HUES64 (cell line): Measurements from ENCODE around the gene ASCL4.

ENCODE experiments used
- H3K27ac ChIP-seq: 2 replicates; pipeline ENCODE4 v1.7.0; 2013; ENCODE audit warnings: low read depth, low read length, inconsistent platforms
- H3K27me3 ChIP-seq: 2 replicates; pipeline ENCODE4 v1.6.1; 2013; ENCODE audit warnings: mild to moderate bottlenecking, low read length; ENCODE audit not compliant: insufficient read depth
- H3K36me3 ChIP-seq: 2 replicates; pipeline ENCODE4 v1.6.1; 2013; ENCODE audit warnings: mild to moderate bottlenecking, low read length; ENCODE audit not compliant: insufficient read depth
- H3K4me1 ChIP-seq: 2 replicates; pipeline ENCODE4 v1.6.1; 2013; ENCODE audit warnings: mild to moderate bottlenecking, low read length, moderate library complexity; ENCODE audit not compliant: insufficient read depth
- H3K4me3 ChIP-seq: 2 replicates; pipeline ENCODE4 v1.5.1; 2013; ENCODE audit warnings: mild to moderate bottlenecking, low read length, moderate library complexity
- H3K9ac ChIP-seq: 2 replicates; pipeline ENCODE4 v1.6.1; 2013; ENCODE audit warnings: mild to moderate bottlenecking, low read depth, low read length
- H3K9me3 ChIP-seq: 2 replicates; pipeline ENCODE4 v1.6.1; 2013; ENCODE audit warnings: low read depth, low read length; ENCODE audit not compliant: insufficient read depth
- WGBS: fragments of 150-250, 120-280 bp; methylation state at CpG from one replicate; pipeline ENCODE4 v1.1.7; 2013; ENCODE audit warnings: missing lambda C conversion rate; 5-methylcytosine and 5-hydroxymethylcytosine counted together

Gene ASCL4

GRCh38 chr12:107779077-107779831 lies 4.8 kb downstream of the ASCL4 start:
- Histone ChIP-seq H3K36me3 (no peaks in the 10 kb centered on the region), H3K27me3 (peaks cover 51% of the 10 kb centered on the region), H3K9me3 (no peaks in the 10 kb centered on the region), H3K9ac (no peak overlapping the region), H3K4me3 (no peak overlapping the region), H3K27ac (no peak overlapping the region), H3K4me1 (no peaks in the 10 kb centered on the region)
- WGBS: 86% methylated on average over 7 of the region's 7 CpGs

GRCh38 chr12:107780298-107780697 lies 5.8 kb downstream of the ASCL4 start:
- Histone ChIP-seq H3K27ac (no peak overlapping the region), H3K9me3 (no peaks in the 10 kb centered on the region), H3K4me3 (no peak overlapping the region), H3K4me1 (no peaks in the 10 kb centered on the region), H3K9ac (no peak overlapping the region), H3K36me3 (no peaks in the 10 kb centered on the region), H3K27me3 (peaks cover 42% of the 10 kb centered on the region)
- WGBS: 89% methylated on average over 1 of the region's 1 CpG

GRCh38 chr12:107782067-107782466 lies 7.6 kb downstream of the ASCL4 start:
- H3K27ac ChIP-seq: no peak overlapping the region
- no peak overlapping the region for H3K4me3 ChIP-seq
- H3K9ac ChIP-seq: no peak overlapping the region
- no peaks in the 10 kb centered on the region for H3K9me3 ChIP-seq
- H3K27me3 ChIP-seq: peaks cover 24% of the 10 kb centered on the region
- 86% methylated on average over 2 of the region's 2 CpGs for WGBS
- H3K4me1 ChIP-seq: no peaks in the 10 kb centered on the region
- H3K36me3 ChIP-seq: no peaks in the 10 kb centered on the region

- 91% methylated on average over 5 of the region's 6 CpGs for whole genome bisulfite sequencing
- Histone ChIP-seq H3K27ac (no peak overlapping the region), H3K27me3 (0 out of 2 replicates have a peak, but pooled peaks cover 8% of the 10 kb centered on the region), H3K36me3 (no peaks in the 10 kb centered on the region), H3K9me3 (no peaks in the 10 kb centered on the region), H3K9ac (no peak overlapping the region), H3K4me3 (no peak overlapping the region), H3K4me1 (peaks cover 8% of the 10 kb centered on the region; the same call in 1 of the 2 replicates)
These were observed 9.2 kb downstream of the ASCL4 start for GRCh38 chr12:107783406-107784376.

GRCh38 chr12:107788281-107788680 lies 13.8 kb downstream of the ASCL4 start:
- Histone ChIP-seq H3K27ac (no peak overlapping the region), H3K4me1 (peaks cover 8% of the 10 kb centered on the region; the same call in 1 of the 2 replicates), H3K9me3 (peaks cover 13% of the 10 kb centered on the region), H3K9ac (no peak overlapping the region), H3K36me3 (no peaks in the 10 kb centered on the region), H3K4me3 (no peak overlapping the region), H3K27me3 (0 out of 2 replicates have a peak, but pooled peaks cover 5% of the 10 kb centered on the region)
- WGBS: 91% methylated on average over 2 of the region's 2 CpGs

GRCh38 chr12:107788690-107789458 lies 14.4 kb downstream of the ASCL4 start:
- 88% methylated on average over 17 of the region's 17 CpGs for WGBS
- H3K4me3 ChIP-seq: no peak overlapping the region

GRCh38 chr12:107791465-107792089 lies 17.1 kb downstream of the ASCL4 start:
- Histone ChIP-seq H3K27me3 (peaks cover 9% of the 10 kb centered on the region; the same call in 1 of the 2 replicates), H3K4me1 (peaks cover 8% of the 10 kb centered on the region; the same call in 1 of the 2 replicates), H3K36me3 (no peaks in the 10 kb centered on the region), H3K9me3 (peaks cover 13% of the 10 kb centered on the region), H3K27ac (no peak overlapping the region), H3K9ac (no peak overlapping the region), H3K4me3 (no peak overlapping the region)
- 86% methylated on average over 1 of the region's 1 CpG for WGBS

More at GRCh38 chr12:107788690-107789458, 14.4 kb downstream of the ASCL4 start:
- Histone ChIP-seq H3K9me3 (peaks cover 13% of the 10 kb centered on the region), H3K4me1 (peaks cover 8% of the 10 kb centered on the region; the same call in 1 of the 2 replicates), H3K9ac (no peak overlapping the region), H3K27ac (no peak overlapping the region), H3K36me3 (no peaks in the 10 kb centered on the region), H3K27me3 (0 out of 2 replicates have a peak, but pooled peaks cover 5% of the 10 kb centered on the region)

GRCh38 chr12:107794451-107794850 lies 19.9 kb downstream of the ASCL4 start:
- Histone ChIP-seq H3K4me3 (no peak overlapping the region), H3K36me3 (no peaks in the 10 kb centered on the region), H3K9ac (no peak overlapping the region), H3K9me3 (peaks cover 13% of the 10 kb centered on the region), H3K27ac (no peak overlapping the region), H3K27me3 (peaks cover 10% of the 10 kb centered on the region; the same call in 1 of the 2 replicates), H3K4me1 (no peaks in the 10 kb centered on the region)
- WGBS: 78% methylated on average over 2 of the region's 3 CpGs

GRCh38 chr12:107798580-107798979 lies 24.1 kb downstream of the ASCL4 start:
- peaks cover 7% of the 10 kb centered on the region; the same call in 1 of the 2 replicates for H3K4me1 ChIP-seq
- no peak overlapping the region for H3K27ac ChIP-seq
- WGBS: 83% methylated on average over 3 of the region's 3 CpGs
- peaks cover 10% of the 10 kb centered on the region; the same call in 1 of the 2 replicates for H3K27me3 ChIP-seq
- H3K9ac ChIP-seq: no peak overlapping the region
- H3K4me3 ChIP-seq: no peak overlapping the region
- H3K9me3 ChIP-seq: no peaks in the 10 kb centered on the region
- H3K36me3 ChIP-seq: no peaks in the 10 kb centered on the region

GRCh38 chr12:107801150-107801549 lies 26.6 kb downstream of the ASCL4 start:
- no peak overlapping the region for H3K9ac ChIP-seq
- no peaks in the 10 kb centered on the region for H3K36me3 ChIP-seq
- no peaks in the 10 kb centered on the region for H3K9me3 ChIP-seq
- H3K4me3 ChIP-seq: no peak overlapping the region
- peaks cover 7% of the 10 kb centered on the region; the same call in 1 of the 2 replicates for H3K4me1 ChIP-seq
- H3K27me3 ChIP-seq: 0 out of 2 replicates have a peak, but pooled peaks cover 4% of the 10 kb centered on the region
- H3K27ac ChIP-seq: no peak overlapping the region
